GM19372 (cell line): ENCODE data around the gene GRIK3.
"Not testable (repeated sequence)": the region's sequence is repeated elsewhere in the genome, so short reads cannot be mapped to it uniquely, and the experiment has no call there.

Experiments
- ATAC-seq: cut with Tn5 transposase; IDR thresholded peaks from one replicate; pipeline ENCODE4 v1.9.1; 2021; ENCODE audit warnings: mild to moderate bottlenecking, low read depth, moderate library complexity; ENCODE audit not compliant: unreplicated experiment

GRIK3 gene

DNA sequence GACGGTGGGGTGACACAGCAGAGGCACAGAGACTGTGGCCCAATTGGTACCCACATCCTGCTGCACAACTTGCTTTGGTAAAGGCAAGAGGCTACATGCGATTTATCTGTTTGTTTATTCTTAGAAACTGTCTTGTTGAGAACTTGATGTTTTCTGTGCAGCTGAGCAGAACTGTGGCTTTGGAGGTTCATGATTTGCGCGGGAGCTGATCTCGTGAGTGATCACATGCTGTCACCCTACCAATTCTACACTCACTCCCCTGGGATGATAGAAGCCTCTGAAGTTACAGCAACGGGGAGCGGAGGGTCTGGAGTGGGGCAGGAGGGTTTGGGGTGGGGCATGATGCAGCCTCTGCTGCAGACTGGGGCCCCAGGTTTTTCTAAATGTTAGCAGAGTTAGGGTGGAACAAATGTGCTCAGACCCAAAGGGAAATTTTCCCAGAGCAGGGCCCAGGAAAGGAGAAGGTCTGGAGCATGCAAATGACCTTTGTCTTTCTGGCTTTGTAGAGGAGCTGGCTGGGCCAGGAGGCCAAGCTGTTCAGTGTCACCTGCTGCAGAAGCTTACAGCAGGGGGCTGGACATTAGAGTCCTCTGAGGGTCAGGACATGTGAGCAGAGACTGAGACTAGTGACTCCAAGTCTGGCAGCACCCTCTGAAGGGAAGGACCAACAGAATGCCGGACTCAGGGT, 83.6 kb downstream of the GRIK3 start:
- ATAC-seq: no peak

DNA sequence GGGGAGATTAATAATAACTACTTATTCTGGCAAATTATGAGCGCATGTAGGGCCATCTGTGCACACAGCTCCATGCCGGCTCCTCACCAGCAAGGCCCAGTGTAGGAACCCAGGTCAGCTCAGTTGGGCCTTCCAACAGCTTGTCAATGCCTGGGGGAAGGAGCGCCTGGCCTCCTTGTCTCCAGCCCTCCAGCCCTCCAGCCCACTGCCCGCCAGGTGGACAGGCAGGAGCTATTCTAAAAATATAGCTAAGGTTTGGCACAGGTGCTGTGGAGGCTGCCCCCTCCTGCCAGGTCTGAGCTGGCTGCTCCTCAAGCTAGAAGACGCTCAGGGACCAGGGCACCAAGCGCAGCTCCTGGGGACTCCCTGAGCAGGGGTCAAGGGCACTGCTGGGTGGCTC, 85.7 kb downstream of the GRIK3 start:
- no peak for ATAC-seq

DNA sequence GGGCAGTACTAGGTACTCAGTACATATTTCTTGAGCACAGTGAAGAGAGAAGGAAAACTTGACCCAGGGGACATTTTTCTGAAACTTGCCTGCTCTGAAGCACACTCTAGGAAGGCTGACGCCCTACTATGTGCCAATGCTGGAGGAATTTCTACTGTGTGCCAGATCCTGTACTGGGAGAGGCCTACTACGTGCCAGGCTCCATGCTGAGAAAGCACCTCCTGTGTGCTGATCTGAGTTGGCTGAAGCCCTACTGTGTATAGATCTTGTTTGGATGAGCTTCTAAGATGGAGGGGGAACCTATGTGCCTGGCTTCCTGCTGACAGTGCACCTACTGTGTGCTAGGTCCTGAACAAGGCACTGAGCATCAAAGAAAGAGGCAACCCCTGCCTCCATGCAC, 86.2 kb downstream of the GRIK3 start:
- ATAC-seq: no peak

DNA sequence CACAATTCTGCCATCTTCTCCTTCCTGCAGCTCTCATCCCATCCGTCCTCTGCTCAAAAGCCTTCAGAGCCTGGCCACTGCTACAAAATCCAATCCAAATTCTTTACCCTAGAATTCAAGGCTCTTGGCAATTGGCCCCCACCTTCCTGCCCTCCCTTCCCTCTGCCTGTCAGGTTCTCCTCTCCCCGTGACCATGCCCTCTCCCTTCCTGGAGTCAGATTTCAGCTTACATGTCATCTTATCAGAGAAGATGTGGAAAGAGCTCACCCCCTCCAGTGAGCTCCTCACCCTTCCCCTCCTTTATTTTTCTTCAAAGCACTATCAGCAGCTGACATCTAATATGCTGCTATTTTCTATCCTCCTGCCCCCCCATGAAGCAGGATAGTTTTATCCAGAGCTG, 86.9 kb downstream of the GRIK3 start:
- ATAC-seq: no peak

DNA sequence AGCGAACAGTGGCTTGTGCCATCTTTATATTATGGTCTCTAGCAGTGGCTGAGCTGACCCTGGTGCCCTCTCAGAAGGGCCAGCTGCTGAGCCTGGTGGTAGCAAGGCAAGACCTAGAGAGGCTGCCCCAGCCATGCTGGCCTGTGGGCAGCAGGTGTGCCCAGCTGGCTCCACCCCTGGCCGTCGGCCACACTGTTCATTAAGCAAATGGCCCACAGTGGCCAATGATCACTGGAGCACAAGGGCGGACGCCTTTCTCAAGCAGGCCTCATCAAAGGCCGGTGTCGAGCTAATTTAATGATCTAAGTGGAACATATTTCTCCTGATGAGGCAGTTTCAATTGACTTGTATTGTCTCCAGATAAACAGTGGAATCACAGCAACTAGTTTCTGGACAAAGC, 89.4 kb downstream of the GRIK3 start:
- no peak for ATAC-seq

DNA sequence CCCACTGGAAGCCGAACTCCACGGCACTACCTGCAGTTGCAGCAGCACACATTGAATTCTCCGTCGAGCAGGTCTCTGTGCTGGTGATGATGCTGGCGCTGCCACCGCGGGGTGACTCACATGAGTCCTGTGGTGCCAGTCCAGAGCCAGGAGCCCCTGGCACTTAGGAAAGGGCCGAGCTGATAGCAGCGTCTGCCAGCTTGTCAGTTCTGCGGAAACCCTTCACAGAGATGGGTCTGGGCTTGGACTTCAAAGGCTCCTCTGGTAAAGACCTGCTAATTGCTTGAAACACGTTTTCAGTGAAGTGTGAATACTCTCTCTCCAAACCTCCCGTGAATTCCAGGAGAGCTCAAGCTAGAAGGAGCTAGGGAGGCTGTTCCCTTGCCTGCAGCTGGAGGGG, 92.2 kb downstream of the GRIK3 start:
- no peak for ATAC-seq

DNA sequence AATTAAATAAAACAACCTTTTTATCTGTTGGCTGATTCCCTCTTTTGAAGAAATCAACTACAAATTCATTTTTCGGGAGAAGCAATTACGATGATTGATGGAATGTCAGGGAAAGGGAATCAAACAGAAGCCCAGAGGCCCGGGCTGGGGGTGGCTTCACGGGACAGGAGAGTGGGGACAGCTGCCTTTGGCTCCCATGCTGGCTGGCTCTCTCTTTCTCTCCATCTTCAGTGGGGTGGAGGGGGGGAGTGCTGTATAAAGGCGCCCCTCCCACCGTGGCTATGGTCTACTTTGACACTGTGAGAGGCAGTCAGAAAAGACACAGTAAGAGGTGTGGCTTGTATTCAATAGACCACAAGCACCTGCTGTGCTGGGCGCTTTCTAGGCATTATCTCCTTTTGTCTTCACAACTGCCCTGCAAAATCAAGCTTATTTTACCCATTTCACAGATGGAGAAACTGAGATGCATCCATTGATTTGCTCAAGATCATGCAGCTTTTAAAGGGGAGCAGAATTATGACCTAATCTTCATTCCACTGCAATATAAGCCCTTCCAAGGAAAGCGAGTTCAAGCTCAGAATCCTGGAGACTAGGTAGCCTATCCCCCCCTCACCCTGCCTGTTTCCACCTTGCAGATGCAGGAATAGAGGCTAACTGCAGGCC, 92.9 kb downstream of the GRIK3 start:
- no peak for ATAC-seq

DNA sequence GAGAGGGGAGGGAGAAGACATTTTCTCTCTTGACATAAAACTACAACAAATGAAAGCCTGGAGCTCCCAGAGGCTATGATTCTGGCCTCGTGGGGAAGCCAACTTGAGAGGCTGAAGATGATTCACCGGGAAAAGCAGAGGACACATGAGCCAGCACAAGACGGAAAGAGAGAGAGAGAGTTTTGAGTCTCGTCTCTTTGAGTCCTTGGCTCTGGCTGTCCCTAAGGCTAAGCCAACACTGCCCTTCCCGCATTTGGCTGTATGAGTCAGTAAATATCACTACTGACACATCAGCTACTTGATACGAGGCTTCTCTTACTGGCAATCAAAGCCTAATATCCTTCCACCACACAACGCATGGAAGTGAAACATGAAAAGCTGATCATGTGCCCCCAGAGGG, 95.5 kb downstream of the GRIK3 start:
- ATAC-seq: no peak

DNA sequence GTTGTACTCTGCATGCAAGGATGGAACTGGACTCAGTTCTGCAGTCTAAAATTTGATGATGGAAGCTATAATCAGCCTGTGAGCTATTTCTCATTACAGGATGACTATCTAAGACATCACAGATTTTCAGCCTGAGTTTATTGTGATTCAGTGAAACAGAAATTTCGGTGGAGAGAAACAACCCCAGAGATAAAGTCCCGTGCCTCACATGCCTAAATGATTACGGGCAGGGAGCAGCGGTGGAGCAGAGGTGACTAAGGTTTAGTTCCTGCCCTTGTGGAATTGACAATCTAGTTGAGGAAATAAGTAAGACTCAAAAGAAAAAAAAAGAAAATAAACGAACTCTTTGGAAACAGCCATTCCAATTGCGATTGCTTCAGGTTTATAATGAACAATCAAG, 96.9 kb downstream of the GRIK3 start:
- no peak for ATAC-seq

DNA sequence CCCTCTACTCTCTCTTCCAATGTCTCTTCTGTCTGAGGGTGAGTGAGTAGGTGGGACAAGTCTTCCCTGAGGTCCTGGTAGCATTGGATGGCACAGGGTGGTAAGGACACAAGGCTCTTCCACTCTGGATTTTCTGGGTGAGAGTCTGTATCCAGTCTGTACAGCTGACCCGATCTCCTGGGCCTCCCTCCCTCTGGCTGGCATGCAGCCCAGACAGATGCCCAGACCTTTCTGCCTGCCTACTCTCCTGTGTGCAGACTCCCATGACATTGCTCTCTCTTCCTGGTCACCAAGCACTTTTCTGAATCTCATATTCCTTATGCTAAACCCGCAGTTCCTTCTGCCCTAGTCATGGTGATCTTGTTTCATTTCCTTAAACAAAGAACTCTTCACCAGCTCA, 100.3 kb downstream of the GRIK3 start:
- ATAC-seq: no peak

DNA sequence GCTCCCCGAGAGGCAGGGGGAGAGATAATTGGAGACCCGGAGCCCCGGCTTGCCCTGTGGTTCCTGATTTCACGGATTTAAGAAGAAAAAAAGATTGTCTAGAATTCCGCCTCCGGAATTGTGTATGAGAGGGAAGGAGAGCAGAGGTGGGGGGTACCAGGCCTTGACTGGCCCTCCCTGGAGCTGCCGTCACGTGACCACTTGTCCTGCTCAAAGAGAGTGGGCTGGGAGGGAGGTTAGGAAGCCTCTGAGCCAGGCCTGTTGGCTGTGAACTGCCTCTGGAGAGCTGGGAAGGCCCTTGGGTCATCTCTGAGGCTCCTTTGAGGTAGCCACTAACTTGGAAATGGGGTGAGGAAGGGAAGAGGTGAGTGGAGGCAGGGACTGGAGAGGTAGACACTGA, 106.5 kb downstream of the GRIK3 start:
- ATAC-seq: no peak

DNA sequence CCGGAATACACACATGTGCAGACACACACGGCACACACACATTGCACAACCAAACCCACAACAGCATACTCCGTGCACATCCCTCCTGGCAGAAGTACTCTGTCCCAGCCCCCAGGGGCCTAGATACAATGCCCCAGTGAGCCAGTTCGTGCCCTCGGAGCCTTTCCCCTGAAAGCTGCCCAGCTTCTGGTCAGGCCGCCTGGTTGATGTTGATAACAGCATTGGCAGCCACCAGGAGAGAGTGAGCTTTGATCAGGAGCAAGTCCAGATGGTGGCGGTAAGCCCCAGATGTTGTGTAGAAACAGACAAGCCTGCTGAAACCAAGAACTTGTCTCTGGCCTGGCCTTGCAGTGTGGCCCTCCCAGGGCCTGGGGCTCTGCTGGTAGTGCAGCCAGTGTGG, 109.1 kb downstream of the GRIK3 start:
- ATAC-seq: no peak

DNA sequence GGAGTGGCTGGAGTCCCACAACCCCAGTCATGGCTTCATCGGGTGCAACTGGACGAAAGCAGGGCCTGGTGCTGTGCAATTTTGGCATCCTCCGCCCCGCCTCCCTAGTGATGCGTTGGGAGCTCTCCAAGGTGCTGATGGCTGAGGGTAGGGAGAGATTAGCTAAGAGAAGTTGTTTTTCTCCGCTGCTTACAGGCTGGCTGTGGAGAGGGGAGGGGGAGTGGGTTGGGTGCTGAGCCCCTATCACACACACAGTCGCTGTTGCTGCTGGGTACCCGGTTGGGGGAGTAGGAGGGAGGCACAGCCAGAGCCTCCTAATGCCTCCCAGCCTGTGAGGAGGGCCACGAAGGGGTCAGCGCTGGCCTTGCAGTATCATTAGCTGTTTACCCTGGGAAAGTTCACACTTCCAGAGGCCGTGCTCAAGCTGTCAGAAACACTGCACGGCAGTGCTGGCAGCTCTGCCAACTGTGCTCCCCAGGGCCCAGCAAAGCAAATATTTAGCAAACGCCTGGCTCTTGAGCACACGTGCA, 110.0 kb downstream of the GRIK3 start:
- no peak for ATAC-seq

DNA sequence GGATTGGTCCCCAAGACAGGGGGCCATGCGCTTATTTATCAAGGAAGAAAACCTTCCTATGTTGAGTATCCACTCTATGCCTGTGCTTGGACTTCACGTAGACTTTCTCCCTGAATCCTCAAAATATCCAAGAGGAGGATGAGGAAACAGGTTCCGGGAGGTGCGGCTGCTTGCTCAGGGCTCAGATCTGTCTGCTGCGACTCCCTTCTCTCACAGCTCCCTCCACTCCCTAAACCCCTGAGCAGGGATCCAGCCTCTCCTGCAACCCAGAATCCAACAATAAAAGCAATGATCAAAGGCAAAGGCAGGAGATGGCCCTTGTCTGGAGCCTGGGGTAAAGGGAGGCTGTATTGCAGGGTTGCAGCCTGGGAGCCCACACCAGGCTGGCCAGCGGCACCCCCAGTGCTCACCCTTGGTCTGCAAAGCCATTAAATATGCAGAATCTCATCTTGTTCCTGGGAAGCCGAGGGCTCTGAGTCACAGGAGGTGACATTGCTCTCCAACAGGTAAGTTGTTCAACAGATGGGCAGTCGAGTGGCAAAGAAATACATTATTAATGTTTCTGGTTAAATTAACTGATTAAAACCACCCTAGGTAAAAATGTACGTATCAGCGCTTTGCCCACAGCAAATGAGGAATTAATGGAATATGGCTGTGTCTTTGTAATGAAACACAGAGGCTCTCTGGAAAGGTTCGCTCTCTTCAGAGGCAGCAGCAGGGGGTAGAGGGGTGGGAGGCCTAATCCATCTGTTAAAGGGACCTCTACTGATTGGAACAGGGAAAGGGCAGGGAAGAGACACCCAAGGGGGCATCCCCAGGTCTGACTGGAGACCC, 111.5 kb downstream of the GRIK3 start:
- no peak for ATAC-seq

DNA sequence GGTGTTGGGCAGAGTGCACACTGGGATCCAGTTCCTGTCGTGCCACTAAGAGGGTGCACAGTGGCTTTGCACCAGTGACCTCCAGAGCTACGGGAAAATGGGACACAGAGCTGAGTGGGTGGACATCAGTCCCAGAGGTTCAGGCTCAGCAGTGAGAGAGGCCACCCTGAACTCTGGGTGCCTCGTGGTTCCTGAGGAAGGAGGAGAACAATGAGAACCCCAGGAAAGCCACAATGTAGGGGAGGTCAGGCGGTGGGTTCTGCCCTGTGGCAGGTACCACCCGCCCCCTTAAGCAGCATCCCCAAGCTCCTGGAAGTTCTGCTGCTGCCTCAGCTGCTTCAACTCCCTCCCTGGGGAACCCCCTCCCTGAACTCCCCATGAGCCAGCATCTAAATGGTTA, 112.2 kb downstream of the GRIK3 start:
- no peak for ATAC-seq

DNA sequence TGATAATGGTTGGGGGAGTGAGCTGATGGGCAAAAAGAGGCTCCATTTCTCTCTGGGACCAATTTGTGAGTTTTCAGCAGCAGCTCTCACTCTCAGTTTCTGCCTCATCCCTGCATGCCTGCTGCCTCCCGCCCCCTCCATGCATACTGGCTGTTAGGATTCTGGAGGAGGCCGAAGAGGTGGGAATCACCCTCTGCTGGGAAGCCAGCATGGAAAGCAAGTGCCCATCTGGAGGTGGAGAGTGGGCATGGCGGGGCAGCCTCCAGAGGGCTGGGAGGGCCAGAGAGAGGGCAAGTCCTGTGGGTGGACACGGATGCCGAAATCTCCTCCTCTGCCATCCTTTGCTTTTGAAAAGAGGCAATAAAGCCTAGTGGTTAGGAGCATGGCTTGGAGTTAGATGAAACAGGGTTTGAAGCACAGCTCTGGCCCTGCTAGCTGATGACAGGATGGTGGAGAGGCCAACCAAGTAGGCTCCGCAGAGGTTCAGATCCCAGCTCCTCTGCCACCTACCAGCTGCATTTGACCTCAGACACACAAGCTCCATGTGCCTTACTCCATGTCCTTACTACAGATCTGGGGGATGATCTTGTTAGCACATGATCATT, 113.4 kb downstream of the GRIK3 start:
- ATAC-seq: no peak

DNA sequence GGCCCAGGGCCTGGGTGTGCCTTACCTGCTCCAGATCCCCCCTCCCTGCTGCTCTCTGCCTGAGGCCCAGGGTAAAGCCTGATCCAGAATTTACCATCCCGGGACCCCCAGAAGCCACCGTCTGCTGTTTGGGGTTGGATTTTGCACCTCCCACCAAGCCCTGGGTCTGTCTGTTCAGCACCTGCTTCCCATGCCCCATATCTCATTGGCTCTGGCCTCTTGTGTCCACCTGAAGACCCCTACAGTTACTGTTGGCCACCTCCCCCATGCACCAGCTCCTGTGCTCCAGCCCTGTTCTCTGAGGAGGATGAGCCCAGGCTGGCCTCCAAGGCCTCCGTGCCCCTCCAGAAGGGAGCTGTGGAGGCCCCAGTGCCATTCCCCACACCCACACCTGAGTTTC, 113.9 kb downstream of the GRIK3 start:
- ATAC-seq: no peak

DNA sequence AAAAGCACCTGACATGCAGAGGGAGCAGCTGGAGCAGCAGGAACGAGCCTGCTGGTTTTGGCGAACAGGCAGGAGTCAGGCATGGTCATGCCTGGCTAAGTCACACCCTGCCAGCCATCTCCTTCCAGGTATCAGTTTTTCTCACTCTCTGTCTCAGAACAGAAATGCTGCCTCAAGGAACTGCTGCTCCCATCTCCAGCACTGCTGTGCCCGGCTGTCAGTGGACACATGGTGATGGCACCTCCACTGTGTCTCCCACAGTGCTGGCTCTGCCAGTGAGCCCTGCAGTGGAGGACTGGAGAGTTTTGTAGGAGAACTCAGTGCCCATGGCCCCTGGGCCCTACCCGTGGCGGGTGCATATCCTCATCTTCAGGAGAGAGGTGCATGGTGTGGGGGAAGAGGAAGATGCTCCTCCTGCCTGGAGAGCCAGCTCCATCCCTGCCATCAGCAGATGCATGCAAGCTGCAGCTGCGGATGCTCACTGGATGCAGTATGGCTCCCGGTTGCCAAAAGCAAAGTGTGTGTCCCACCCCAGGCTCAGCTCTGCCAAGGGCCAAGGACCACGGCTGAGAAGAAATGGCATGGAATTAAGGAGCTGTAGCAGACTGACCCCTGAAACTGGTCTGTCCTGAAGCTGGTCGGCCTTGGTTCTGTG, 114.7 kb downstream of the GRIK3 start:
- no peak for ATAC-seq

DNA sequence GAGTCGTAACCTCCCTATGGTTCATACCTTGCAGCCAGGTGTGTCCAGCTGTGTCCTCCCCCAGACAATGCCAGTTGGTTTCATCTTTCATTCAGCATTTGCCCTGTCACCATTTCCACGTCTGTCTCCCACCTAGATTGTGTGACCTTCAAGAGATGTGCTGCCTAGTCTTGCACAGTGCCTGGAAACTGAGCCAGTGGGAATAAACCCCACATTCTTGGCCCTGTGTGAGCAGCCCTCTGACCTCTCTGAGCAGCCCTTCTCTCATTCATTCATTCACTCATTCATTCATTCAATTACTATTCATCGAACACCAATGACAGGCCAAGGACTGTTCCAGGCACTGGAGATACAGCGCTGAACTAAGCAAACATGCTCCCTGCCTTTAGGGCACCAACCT, 115.7 kb downstream of the GRIK3 start:
- no peak for ATAC-seq

DNA sequence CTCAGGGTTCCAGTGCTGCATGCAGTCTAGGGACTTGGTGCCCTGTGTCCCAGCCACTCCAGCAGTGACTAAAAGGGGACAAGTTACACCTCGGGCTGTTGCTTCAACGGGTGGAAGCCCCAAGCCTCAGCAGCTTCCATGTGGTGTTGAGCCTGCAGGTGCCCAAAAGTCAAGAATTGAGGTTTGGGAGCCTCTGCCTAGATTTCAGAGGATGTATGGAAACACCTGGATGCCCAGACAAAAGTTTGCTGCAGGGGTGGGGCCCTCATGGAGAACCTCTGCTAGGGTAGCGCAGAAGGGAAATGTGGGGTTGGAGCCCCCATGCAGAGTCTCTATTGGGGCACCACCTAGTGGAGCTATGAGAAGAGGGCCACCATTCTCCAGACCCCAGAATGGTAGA, 117.8 kb downstream of the GRIK3 start:
- ATAC-seq: not testable (repeated sequence)
